ENCODE measurements around the gene RGL3.
"Not testable (repeated sequence)": the region's sequence is repeated elsewhere in the genome, so short reads cannot be mapped to it uniquely, and the experiment has no call there.

RGL3 gene

DNA sequence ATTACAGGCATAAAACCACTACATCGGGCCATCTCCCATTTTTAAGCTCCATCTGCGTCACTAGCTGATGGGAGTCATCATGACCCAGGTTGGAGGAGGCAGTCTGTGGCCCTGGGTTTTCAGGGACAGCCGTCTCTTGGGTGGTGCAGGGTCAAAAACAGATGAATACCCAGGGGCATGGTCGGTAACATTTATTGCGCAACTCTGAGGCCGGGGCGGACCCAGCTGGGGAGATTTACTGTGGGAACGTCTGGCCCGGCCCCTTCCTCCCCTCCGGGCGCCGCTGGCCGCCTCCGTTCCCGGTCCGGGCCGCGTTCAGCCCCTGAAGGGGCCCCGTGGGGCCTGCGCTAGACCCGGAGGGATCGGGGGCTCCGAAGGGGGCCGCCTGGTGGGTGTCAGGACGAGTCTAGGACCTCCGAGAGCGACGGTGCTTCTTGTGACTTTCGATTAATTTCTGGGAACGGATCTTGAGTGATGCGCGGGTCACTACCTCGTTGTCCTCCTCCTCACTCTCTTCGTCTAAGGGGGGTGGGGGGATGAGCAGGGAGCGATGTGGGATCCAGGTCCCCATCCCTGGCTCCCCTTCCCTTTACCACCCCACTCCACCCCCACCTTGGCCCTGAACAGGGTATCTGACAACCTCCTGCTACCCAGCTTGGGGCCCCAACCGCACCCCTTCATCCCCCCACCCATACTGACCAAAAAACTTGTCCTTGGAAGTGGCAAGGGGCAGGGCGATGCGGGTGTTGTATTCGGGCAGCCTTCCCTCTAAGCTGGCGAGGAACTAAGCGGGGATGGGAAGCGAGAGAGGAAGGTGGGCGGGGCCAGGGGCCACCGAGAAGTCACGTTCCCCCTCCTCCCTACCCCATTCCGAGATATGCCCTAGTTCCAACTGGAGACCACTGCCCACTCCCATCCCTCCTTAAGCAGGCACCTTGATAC is 1.6 kb upstream of the RGL3 start:
- no peak for DNase-seq (ENCODE audit: low read depth in 3 of 3)

DNA sequence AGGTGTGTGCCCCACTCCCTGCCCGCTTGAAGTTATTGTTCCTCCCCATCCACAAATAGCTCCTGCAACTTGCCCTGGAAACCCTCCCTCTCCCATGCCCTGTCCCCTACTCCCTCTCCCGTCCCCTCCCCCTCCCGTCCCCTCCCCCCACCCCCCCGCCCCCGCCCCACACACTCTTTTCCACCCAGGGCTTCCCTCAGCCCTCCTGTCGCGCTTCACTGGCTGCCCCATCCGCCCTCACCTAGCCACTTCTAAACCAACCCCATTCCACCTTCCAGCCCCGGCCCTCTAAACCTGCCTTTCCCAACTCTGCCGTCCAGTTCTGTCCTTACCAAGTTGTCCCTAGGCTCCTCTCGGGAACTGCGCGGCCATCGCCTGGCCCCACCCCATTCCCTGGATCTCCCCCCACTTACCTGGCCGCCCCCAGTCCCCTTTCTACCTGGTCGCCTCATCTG is 993 bp downstream of the RGL3 start:
- DNase-seq (ENCODE audit: low read depth in 3 of 3): no peak

DNA sequence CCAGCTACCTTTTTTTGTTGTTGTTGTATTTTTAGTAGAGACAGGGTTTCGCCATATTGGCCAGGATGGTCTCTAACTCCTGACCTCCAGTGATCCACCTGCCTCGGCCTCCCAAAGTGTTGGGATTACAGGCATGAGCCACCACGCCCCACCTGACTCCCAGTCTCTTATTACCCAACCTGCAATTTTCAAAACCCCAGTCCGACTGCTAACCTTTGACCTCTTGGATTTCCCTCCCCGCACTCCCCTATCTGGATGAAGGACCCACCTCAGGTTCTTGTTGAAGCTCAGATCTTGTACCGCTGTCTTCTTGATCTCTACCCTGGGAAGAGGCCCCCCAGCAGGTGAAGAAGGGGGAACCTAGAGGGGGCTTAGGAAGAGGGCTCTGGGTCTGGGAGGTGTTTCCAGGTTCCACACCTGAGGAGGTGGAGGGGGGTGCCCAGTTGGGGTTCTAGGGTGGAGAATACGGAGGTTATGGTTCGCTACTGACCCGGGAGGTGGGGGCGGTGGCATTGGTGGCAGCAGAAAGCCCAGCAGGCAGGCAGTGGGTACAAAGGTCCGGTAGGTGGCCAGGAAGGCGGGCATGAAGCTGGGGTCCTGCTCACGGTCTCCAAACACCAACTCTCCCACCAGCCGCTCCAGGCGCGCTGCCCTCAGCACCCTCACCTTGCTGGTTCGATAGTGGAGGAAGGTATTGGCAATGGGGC is 2.6 kb downstream of the RGL3 start:
- no peak for DNase-seq (ENCODE audit: low read depth in 3 of 3)

DNA sequence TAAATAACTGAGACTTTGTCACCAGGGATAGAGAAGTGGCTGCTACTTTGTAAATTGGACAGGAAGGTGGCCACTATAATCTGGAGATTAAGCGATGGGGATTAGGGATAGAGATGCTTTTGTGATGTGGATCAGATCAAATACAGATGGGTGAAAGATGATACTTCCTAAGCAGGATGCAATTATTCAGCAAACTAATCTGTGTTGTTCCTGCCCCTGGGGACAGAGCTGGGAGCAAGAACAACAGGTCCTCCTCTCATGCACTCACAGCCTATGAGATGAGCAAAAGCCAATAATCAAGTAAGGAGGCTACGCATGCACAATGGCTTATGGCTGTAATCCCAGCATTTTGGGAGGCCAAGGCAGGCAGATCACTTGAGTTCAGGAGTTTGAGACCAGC is 4.6 kb downstream of the RGL3 start:
- no peak for DNase-seq (ENCODE audit: low read depth in 3 of 3)

DNA sequence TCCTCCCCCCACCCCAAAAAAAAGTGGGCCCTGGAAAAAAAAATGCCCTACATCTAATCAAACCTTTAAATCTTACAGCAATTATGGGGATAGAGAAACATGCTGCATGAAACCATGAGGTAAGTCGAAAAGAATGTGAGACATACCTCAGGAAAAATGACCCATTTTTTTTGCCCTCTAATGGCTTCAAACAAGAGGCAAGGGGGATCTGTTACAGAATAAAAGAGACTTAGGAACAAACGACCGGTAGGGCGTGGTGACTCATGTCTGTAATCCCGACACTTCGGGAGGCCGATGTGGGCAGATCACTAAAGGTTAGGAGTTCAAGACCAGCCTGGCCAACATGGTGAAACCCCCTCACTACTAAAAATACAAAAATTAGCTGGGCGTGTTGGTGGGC is 8.4 kb downstream of the RGL3 start:
- DNase-seq (ENCODE audit: low read depth in 3 of 3): no peak

DNA sequence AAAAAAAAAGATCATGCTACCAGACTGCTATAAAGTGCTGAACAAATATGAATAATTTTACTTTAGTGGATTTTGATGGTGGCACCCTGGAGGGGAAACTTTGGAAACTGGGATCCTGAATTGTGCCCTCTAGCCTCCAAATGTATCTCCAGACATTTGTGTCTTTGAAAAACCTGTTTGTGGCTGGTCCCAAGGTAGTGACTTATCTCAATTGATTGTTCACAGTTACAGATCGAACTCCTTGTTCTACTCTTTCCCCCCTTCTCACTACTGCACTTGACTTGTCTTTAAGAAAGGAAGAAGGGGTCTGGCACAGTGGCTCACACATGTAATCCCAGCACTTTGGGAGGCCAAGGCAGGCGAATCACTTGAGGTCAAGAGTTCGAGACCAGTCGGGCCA is 10.5 kb downstream of the RGL3 start:
- DNase-seq (ENCODE audit: low read depth in 3 of 3): no peak

DNA sequence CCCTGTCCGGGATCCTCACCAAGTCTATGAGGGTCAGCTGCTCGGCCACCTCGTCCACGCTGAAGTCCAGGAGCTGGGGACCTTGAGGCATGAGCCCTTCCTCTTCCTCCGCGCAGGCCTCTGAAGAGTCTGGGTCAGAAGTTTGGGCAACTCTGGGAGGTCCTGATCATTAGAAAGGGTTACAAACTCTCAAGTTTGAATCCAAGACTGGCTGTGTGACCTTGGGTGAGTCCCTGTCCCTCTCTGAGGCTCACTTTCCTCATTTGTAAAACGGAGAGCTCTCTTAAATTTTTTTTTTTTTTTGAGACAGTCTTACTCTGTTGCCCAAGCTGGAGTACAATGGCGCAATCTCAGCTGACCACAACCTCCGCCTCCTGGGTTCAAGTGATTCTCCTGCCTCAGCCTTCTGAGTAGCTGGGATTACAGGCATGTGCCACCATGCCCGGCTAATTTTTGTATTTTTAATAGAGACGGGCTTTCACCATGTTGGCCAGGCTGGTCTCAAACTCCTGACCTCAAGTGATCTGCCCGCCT is 12.3 kb downstream of the RGL3 start:
- not testable (repeated sequence) for DNase-seq (ENCODE audit: low read depth in 3 of 3)

DNA sequence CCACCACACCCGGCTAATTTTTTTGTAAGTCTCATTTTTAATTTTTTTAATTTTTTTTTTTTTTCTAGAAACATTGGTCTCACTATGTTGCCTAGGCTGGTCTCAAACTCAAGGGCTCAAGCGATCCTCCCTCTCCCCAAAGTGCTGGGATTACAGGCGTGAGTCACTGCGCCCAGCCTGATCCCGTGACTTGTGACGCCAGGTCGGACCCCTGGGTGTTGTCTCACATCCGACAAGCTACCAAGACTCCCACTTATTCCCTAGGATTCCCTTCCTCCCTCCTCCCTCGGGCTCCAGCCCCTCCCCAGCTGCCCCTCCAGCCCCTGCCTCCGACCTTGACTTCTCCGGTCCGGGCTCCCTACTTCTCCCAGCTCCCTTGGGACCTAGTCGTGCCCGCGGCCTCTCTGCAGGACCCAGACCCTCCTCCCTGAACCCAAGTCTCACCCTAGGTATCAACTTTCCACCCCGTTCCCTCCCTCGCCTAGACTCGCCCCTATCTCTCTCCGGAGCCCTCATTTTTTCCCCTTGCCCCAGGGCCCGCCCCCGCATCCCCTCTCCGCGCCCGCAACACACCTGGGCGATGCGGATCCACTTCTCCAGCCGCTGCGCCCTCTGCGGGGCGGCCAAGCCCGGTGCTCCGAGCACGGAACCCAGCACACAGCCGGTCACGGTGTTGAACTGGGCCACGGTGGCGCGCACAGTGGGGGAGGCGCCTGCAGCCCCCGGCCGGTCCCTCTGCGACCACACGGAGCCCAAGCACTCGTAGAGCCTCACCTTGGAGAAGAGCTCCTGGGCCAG is 13.1 kb downstream of the RGL3 start:
- DNase-seq (ENCODE audit: low read depth in 3 of 3): peak in 1 of 3 experiments; percentile 60

DNA sequence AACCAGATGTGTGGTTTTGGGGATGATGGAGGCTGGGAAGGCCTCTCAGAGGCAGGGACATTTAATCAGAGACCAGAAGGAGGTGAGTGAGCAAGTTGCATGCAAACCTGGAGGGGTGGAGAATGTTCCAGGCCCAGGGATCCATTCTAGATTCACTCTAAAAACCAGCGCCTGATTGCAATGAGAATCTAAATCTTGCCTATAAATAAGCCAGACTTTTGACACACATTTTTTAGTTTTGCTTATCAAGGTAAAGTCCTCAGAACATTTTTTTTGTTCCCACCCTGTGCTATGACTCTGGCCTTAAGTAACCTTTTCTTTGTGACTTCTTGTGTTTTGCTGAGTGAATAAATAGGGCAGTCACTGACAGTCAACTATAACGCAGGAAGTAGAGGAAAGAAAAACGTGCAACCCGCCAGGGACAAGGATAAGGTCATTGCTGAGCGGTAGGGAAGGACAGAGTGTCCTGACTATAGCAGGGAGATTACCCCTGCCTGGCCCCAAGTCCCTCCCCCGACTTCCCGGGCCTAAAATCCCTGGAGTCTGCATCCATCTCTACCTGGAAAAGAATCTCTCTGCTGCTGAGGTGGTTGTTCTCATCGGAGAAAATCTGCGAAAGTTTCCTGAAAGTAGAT is 14.4 kb downstream of the RGL3 start:
- no peak for DNase-seq (ENCODE audit: low read depth in 3 of 3)

DNA sequence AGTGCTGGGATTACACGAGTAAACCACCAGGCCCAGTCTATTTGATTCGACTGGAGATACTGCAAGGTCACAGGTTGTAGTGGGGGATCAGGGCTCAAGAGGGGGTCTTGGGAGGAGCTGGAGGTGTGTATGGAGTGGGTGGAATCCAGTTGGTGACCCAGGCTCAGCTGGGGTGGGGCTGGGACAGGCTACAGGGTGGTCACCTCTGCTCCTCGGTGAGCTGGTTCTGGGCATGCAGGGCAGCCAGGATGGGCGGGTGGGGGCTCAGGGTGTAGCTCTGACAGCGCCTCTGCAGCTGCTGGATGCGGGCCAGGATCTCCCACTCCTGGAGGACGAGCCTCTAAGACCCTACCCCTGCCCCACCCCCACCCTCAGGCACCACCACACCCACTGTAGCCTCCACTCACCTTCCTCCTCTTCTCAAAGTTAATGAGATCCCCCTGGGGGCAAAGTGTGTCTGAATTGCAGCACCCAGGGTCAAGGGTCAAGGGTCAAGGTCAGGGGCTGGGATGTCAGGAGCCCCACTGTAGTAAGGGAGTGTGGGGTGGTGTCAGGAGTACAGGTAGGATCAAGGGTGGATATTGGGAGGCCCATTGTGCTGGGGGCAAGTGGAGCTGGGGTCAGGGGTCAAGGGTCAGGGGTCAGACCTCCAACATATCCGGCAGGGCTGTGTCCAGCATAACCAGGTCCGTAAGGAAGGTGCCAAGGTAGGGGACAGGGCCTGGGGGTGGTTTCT is 17.1 kb downstream of the RGL3 start:
- DNase-seq (ENCODE audit: low read depth in 3 of 3): no peak

DNA sequence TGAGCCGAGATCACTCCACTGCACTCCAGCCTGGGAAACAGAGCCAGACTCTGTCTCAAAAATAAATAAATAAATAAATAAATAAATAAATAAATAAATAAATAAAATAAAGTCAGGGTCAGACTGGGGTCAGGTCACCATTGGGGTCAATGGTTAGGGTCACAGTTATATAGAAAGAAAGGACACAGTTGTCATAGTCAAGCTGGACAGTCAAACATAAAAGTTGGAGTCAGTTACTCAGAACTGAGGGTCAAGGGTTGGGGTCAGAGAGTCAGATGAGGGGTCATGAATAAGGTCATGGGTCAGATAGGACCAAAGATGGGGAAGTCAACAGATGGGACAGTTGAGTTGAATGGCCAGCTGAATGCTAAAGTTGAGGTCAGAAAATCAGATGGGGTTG is 18.3 kb downstream of the RGL3 start:
- no peak for DNase-seq (ENCODE audit: low read depth in 3 of 3)

DNA sequence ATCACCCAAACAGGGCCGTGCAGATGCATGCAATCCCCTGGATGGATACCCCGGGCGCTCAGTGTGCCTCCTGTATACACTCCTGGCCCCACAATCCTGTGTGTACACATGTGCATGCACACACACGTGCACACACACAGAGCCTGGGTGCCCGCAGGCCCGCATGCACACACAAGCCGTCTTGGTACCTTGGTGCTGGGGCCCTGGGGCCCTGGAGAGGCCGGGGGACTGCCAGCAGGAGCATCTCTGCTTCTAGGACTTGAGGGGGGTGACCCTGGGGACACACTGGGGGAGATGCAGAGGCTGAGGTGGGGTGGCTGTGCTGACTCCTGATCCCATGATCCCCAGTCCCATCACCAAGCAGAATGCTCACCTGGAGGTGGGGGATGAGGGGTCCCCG is 19.4 kb downstream of the RGL3 start:
- DNase-seq (ENCODE audit: low read depth in 3 of 3): no peak

DNA sequence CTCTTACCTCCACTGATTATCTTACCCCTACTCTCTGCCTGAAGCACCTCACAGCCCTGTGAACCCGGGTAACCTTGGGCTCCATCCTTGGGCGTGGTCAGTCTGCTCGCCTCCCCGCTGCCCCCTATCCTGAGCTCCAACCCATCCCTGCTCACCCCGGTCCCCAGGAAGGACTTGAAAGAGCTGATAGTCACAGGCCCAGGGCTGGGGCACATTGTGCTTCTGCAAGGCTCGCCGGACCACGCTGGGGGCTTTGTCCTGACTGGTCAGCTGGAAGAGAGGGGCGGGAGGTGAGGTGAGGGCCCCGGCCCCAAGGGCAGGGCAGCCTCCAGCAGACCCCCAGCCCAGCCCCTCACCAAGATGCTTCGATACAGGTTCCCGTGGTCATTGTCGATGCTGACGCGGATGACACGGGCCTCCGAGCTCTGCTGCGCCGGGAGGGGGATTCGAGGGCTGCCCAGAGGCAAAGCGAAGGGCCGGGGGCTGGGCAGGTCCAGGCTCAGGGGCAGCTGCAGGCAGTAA is 22.0 kb downstream of the RGL3 start:
- DNase-seq (ENCODE audit: low read depth in 3 of 3): no peak

DNA sequence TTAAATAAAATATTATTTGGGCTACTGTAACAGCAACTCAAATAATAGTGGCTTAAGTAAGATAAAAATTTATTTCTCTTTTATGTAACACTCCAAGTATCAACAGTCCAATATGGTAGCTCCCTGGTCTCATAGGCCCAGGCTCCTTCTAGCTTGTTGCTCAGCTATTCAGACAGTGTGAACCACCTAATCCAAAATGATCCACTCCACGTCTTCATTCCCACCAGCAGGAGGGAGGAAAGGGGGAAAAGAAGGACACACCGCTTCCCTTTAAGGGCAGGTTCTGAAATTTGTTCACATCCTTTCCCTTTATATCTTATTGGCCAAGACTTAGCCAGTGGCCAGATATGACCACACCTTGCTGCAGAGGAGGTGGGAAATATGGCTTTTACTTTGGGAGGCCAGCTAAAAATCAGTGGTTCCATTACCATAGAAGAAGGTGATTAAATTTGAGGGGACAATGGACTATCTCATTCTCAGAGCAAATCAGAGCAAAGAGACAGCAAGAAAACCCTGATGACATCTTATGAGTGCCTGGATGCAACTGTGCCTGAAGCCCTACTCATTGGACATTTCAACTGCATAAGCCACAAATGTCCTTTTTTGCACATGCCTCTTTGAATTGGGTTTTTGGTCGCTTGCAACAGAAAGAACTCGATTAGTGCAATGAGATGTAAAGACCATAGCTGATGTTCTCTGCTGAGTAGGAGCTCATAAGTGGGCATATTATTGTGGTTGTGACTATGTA is 28.0 kb downstream of the RGL3 start:
- no peak for DNase-seq (ENCODE audit: low read depth in 3 of 3)

DNA sequence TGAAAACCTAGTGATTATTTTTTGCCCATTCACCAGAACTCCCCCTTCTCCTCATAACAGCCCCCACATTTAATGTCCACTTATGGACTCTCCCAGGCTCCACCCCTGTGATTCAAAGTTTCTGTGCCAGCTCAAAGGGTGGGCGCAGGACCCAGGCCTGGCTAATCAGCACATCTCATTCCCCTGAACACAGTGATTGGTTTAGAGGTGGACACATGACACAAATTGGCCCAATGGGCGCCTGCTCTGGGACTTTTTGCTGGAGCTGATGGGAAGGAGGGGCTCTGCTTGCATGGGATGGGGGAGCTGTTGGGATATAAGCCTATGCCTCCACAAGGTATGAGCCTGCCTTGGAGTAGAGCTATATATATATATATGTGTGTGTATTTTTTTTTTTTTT is 28.8 kb downstream of the RGL3 start:
- no peak for DNase-seq (ENCODE audit: low read depth in 3 of 3)

DNA sequence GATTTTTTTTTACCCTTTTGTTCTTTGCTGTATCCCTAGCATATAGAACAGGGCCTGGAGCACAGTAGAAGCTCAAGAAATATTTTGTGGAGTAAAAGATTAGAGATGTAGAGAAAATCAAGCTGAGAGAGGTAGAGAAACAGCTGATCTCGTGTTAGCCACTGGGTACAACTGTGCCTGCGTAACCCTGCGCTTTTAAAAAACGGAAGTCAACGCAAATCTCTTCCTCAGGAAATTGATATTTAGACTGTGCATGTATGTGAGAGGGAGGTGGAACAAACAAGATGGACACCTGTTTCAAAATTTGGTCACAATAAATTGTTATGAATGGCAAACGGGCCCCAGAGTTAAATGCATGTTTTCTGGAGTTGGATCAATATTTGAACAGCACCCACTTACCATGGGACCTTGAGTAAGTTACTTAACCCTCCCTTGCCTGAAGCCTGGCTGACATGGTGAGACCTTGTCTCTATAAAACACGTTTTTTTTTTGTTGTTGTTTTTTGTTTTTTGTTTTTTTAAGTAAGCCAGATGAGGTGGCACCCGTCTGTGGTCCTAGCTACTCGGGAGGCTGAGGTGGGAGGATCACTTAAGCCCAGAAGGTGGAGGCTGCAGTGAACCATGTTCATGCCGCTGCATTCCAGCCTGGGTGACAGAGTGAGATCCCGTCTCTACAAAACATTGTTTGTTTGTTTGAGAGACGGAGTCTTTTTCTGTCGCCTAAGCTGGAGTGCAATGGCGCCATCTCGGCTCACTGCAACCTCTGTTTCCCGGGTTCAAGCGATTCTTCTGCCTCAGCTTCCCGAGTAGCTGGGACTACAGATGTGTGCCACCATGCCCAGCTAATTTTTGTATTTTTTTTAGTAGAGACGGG is 31.7 kb downstream of the RGL3 start:
- DNase-seq (ENCODE audit: low read depth in 3 of 3): no peak

DNA sequence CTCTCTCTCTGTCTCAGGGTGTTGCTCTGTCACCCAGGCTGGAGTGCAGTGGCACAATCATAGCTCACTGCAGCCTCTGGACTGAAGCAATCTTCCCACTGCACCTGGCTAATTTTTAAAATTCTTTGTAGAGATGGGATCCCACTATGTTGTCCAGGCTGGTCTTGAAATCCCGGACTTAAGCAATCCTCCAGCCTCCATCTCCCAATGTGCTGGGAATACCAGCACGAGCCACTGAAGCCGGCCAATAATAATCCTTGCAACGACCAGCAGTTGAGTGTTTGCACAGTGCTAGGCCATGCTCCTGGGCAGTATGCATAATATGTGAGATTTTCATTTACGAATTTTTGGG is 34.4 kb downstream of the RGL3 start:
- DNase-seq (ENCODE audit: low read depth in 3 of 3): no peak

DNA sequence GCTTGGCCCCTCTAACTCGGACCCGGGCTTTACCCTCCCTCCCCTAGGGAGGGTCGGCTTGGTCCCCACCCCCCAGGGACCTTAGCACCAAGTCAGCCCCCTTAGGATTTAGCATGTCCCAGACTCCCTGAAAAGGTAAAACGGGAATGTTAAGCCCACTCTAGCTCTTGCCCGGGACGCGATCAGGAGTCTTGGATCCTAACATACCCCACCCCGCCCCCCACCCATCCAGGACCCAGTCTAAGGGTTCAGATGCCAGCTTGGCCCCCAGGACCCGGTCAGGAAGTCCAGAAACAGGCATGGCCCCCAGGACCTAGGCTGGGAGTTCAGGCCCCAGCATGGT is 35.4 kb downstream of the RGL3 start:
- DNase-seq (ENCODE audit: low read depth in 3 of 3): no peak
